ENCODE data around the gene TNNT3.

The TNNT3 gene

DNA sequence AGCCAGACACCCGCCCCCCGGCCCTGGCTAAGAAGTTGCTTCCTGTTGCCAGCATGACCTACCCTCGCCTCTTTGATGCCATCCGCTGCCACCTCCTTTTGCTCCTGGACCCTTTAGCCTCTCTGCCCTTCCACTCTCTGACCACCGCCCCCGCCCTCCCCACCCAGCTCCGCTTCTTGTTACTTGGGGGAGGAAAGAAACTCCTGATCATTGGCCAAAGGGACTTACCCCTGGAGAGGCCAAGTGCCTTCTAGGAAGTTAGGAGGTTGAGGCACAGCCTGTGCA is 27.7 kb upstream of the TNNT3 start, which contains the start of gene PRR33:
TSS of gene PRR33 (minus strand) at position 65 of the 285 bp plus-strand sequence. CDS start 1,311 bp downstream, outside the sequence.
- no peaks in the 10 kb centered on the region for H3F3A ChIP-seq (ENCODE audit: insufficient read depth)
- H3K9ac ChIP-seq (ENCODE audit: low read length), result no peak within 1 kb of the TSS
- no peaks in the 10 kb centered on the region for H3K36me3 ChIP-seq (ENCODE audit: low read length)
- H3K9me2 ChIP-seq (replicated peaks; ENCODE audit: insufficient read depth, low read length), result no peaks in the 10 kb centered on the region
- no peak within 1 kb of the TSS for H3K27ac ChIP-seq (ENCODE audit: low read depth, low read length)
- H3K4me3 ChIP-seq (ENCODE audit: insufficient read depth, low read length, poor library complexity, severe bottlenecking), result no peak within 1 kb of the TSS
- no peaks in the 10 kb centered on the region for H3K27me3 ChIP-seq (ENCODE audit: low read length)
- no peak within 1 kb of the TSS for H2AFZ ChIP-seq (ENCODE audit: low read depth, low read length, severe bottlenecking)
- no peaks in the 10 kb centered on the region for H3K79me2 ChIP-seq (ENCODE audit: insufficient read depth, low read length)
- H3K9me3 ChIP-seq (ENCODE audit: insufficient read depth, low read length), result no peaks in the 10 kb centered on the region
- H4K20me1 ChIP-seq (ENCODE audit: low read depth, low read length), result no peaks in the 10 kb centered on the region
- H3K4me2 ChIP-seq (ENCODE audit: low read depth, low read length, poor library complexity, severe bottlenecking), result no peak within 1 kb of the TSS
- TF ChIP-seq EZH2phosphoT487 (conservative IDR thresholded peaks at IDR 0.05; ENCODE audit: low read length), result no peak
- TF ChIP-seq, protein P1, sequence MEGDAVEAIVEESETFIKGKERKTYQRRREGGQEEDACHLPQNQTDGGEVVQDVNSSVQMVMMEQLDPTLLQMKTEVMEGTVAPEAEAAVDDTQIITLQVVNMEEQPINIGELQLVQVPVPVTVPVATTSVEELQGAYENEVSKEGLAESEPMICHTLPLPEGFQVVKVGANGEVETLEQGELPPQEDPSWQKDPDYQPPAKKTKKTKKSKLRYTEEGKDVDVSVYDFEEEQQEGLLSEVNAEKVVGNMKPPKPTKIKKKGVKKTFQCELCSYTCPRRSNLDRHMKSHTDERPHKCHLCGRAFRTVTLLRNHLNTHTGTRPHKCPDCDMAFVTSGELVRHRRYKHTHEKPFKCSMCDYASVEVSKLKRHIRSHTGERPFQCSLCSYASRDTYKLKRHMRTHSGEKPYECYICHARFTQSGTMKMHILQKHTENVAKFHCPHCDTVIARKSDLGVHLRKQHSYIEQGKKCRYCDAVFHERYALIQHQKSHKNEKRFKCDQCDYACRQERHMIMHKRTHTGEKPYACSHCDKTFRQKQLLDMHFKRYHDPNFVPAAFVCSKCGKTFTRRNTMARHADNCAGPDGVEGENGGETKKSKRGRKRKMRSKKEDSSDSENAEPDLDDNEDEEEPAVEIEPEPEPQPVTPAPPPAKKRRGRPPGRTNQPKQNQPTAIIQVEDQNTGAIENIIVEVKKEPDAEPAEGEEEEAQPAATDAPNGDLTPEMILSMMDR (IDR thresholded peaks at IDR 0.05; ENCODE audit: insufficient read depth, low read length, poor library complexity, severe bottlenecking), result no peak

- Histone ChIP-seq H3K36me3 (ENCODE audit: low read length) (no peaks in the 10 kb centered on the region), H3K4me2 (ENCODE audit: low read depth, low read length, poor library complexity, severe bottlenecking) (no peak overlapping the region), H3F3A (ENCODE audit: insufficient read depth) (no peaks in the 10 kb centered on the region), H2AFZ (ENCODE audit: low read depth, low read length, severe bottlenecking) (no peak overlapping the region), H3K4me3 (ENCODE audit: insufficient read depth, low read length, poor library complexity, severe bottlenecking) (no peak overlapping the region), H3K9me3 (ENCODE audit: insufficient read depth, low read length) (no peaks in the 10 kb centered on the region), H3K9me2 (replicated peaks; ENCODE audit: insufficient read depth, low read length) (no peaks in the 10 kb centered on the region), H3K27ac (ENCODE audit: low read depth, low read length) (no peak overlapping the region), H4K20me1 (ENCODE audit: low read depth, low read length) (no peaks in the 10 kb centered on the region), H3K9ac (ENCODE audit: low read length) (no peak overlapping the region), H3K27me3 (ENCODE audit: low read length) (no peaks in the 10 kb centered on the region), H3K79me2 (ENCODE audit: insufficient read depth, low read length) (no peaks in the 10 kb centered on the region)
- no peak for TF ChIP-seq EZH2phosphoT487 (conservative IDR thresholded peaks at IDR 0.05; ENCODE audit: low read length)
- TF ChIP-seq, protein P1 (IDR thresholded peaks at IDR 0.05; ENCODE audit: insufficient read depth, low read length, poor library complexity, severe bottlenecking), result no peak
Observed at GRCh38 chr11:1892116-1892515, 27.4 kb upstream of the TNNT3 start.

DNA sequence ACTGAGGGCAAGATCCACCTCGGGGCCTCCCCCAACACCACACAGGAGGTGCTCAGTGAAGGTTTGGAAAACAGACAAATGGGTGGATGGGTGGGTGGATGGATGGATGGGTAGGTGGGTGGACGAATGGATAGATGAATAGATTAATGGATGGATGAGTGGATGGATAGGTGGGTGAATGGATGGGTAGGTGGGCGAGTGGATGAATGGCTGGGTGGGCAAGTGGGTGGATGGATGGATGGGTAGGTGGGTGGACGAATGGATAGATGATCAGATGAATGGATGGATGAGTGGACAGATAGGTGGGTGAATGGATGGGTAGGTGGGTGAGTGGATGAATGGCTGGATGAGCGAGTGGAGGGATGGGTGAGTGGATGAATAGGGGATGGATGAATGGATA is 26.9 kb upstream of the TNNT3 start:
- no peaks in the 10 kb centered on the region for H3K9me2 ChIP-seq (replicated peaks; ENCODE audit: insufficient read depth, low read length)
- no peak overlapping the region for H3K27ac ChIP-seq (ENCODE audit: low read depth, low read length)
- no peak overlapping the region for H3K9ac ChIP-seq (ENCODE audit: low read length)
- no peaks in the 10 kb centered on the region for H3K79me2 ChIP-seq (ENCODE audit: insufficient read depth, low read length)
- H2AFZ ChIP-seq (ENCODE audit: low read depth, low read length, severe bottlenecking), result no peak overlapping the region
- no peak overlapping the region for H3K4me2 ChIP-seq (ENCODE audit: low read depth, low read length, poor library complexity, severe bottlenecking)
- TF ChIP-seq, protein P1 (IDR thresholded peaks at IDR 0.05; ENCODE audit: insufficient read depth, low read length, poor library complexity, severe bottlenecking), result no peak
- no peak for TF ChIP-seq EZH2phosphoT487 (conservative IDR thresholded peaks at IDR 0.05; ENCODE audit: low read length)
- no peaks in the 10 kb centered on the region for H3K36me3 ChIP-seq (ENCODE audit: low read length)
- H3F3A ChIP-seq (ENCODE audit: insufficient read depth), result no peaks in the 10 kb centered on the region
- no peaks in the 10 kb centered on the region for H3K27me3 ChIP-seq (ENCODE audit: low read length)
- H3K9me3 ChIP-seq (ENCODE audit: insufficient read depth, low read length), result no peaks in the 10 kb centered on the region
- H4K20me1 ChIP-seq (ENCODE audit: low read depth, low read length), result no peaks in the 10 kb centered on the region
- H3K4me3 ChIP-seq (ENCODE audit: insufficient read depth, low read length, poor library complexity, severe bottlenecking), result no peak overlapping the region

All from SU-DHL-6 (cell line).